GM12891 (cell line): ENCODE data around the gene LPIN1.

Source experiments
- PAX5 ChIP-seq: IDR thresholded peaks from 2 replicates; pipeline ENCODE4 v1.6.1; 2011; ENCODE audit warnings: low read length, moderate library complexity, mild to moderate bottlenecking; ENCODE audit not compliant: insufficient read depth, severe bottlenecking
- POLR2A ChIP-seq: IDR thresholded peaks from 2 replicates; pipeline ENCODE4 v1.6.1; 2011; ENCODE audit warnings: low read depth, low read length, control low read depth
- POLR2AphosphoS5 ChIP-seq: IDR thresholded peaks from 2 replicates; pipeline ENCODE4 v1.6.1; 2011; ENCODE audit warnings: low read depth, low read length, control low read depth
- POU2F2 ChIP-seq: IDR thresholded peaks from 2 replicates; pipeline ENCODE4 v1.6.1; 2011; ENCODE audit warnings: low read depth, mild to moderate bottlenecking, control low read depth, low read length, moderate library complexity
- SPI1 ChIP-seq: IDR thresholded peaks from 2 replicates; pipeline ENCODE4 v1.6.1; 2011; ENCODE audit warnings: low read depth, low read length, control low read depth
- TAF1 ChIP-seq: IDR thresholded peaks from 2 replicates; pipeline ENCODE4 v1.6.1; 2011; ENCODE audit warnings: low read depth, low read length, control low read depth

- TF ChIP-seq POLR2A = no peak
- no peak for TF ChIP-seq SPI1
- TF ChIP-seq POLR2AphosphoS5 = no peak
- no peak for TF ChIP-seq POU2F2
- TF ChIP-seq TAF1 = no peak
- no peak for TF ChIP-seq PAX5
Observed at GRCh38 chr2:11769516-11769915, 23.1 kb downstream of the LPIN1 start.
